Measurements from ENCODE around the gene PEX11G.

The PEX11G gene

DNA sequence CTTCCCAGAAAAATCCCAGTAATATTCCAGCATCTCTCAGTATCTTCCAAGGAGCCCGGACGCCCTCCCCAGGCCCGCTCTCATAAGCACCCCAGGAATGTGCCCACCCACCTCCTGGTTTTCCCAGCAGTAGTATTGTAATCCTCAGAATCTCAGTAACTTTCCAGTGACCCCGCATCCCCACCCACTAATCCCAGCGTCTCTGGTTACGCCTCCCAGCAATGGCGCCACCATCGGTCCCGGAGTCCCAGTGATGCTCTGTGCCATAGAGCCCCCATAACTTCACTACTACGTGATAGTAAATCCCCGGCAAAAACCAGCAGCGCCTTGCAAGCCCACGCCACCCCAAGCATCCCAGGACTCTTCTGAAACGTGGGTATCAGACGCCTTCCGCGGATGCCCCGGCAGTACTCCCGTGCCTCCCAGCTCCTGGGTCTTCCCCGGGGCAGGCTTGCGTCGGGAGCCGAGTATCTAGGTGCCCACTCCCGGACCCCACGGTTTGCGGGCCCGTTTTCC is 45.8 kb upstream of the PEX11G start:
- H3K27ac ChIP-seq (ENCODE audit: low read depth, low read length) = peak overlapping the region; percentile 39
- no peaks in the 10 kb centered on the region for H3K36me3 ChIP-seq (ENCODE audit: low read length)
- H4K20me1 ChIP-seq (ENCODE audit: low read depth, low read length) = no peaks in the 10 kb centered on the region
- no peaks in the 10 kb centered on the region for H3K9me2 ChIP-seq (replicated peaks; ENCODE audit: insufficient read depth, low read length)
- H3K27me3 ChIP-seq (ENCODE audit: low read length) = no peaks in the 10 kb centered on the region
- H3K4me3 ChIP-seq (ENCODE audit: insufficient read depth, low read length, poor library complexity, severe bottlenecking) = peak overlapping the region; percentile 90
- H2AFZ ChIP-seq (ENCODE audit: low read depth, low read length, severe bottlenecking) = peak overlapping the region; percentile 73
- H3F3A ChIP-seq (ENCODE audit: insufficient read depth) = no peaks in the 10 kb centered on the region
- peak overlapping the region; percentile 73 for H3K9ac ChIP-seq (ENCODE audit: low read length)
- TF ChIP-seq, protein P1, sequence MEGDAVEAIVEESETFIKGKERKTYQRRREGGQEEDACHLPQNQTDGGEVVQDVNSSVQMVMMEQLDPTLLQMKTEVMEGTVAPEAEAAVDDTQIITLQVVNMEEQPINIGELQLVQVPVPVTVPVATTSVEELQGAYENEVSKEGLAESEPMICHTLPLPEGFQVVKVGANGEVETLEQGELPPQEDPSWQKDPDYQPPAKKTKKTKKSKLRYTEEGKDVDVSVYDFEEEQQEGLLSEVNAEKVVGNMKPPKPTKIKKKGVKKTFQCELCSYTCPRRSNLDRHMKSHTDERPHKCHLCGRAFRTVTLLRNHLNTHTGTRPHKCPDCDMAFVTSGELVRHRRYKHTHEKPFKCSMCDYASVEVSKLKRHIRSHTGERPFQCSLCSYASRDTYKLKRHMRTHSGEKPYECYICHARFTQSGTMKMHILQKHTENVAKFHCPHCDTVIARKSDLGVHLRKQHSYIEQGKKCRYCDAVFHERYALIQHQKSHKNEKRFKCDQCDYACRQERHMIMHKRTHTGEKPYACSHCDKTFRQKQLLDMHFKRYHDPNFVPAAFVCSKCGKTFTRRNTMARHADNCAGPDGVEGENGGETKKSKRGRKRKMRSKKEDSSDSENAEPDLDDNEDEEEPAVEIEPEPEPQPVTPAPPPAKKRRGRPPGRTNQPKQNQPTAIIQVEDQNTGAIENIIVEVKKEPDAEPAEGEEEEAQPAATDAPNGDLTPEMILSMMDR (IDR thresholded peaks at IDR 0.05; ENCODE audit: insufficient read depth, low read length, poor library complexity, severe bottlenecking) = no peak
- no peak for TF ChIP-seq EZH2phosphoT487 (conservative IDR thresholded peaks at IDR 0.05; ENCODE audit: low read length)
- H3K79me2 ChIP-seq (ENCODE audit: insufficient read depth, low read length) = no peaks in the 10 kb centered on the region
- H3K4me2 ChIP-seq (ENCODE audit: low read depth, low read length, poor library complexity, severe bottlenecking) = peak overlapping the region; percentile 79
- no peaks in the 10 kb centered on the region for H3K9me3 ChIP-seq (ENCODE audit: insufficient read depth, low read length)

DNA sequence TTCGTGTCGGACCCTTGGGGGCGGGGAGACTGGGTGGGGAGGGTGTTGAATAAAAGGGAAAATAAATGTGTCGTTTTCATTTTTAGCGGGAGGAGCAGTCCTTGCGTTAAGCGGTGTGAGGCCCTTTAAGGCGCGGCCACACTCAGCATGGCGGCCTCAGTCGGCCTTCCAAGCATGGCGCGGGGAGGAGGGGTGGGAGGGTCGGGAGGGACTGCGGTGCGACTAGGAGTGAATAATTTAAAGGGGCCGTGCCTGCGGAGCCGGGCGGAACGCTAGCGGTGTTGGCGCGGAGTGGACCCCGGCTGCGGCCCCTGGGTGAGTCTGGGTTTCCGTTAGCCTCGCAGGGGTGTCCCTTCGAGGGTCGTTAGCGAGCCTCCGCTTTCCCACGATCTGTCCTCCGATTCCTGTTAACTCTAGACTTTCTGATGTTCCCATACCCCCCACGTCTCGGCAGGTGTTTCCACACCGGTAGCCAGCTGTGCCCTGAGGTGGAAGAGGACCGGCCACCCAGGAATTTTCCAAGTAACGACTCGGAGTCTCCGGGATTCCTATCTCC is 45.2 kb upstream of the PEX11G start:
- Histone ChIP-seq H3K27me3 (ENCODE audit: low read length) (no peaks in the 10 kb centered on the region), H3K9ac (ENCODE audit: low read length) (peak overlapping the region; percentile 73), H3K79me2 (ENCODE audit: insufficient read depth, low read length) (no peaks in the 10 kb centered on the region), H3K4me3 (ENCODE audit: insufficient read depth, low read length, poor library complexity, severe bottlenecking) (peak overlapping the region; percentile 90), H3K36me3 (ENCODE audit: low read length) (no peaks in the 10 kb centered on the region), H3K27ac (ENCODE audit: low read depth, low read length) (no peak overlapping the region), H3K9me2 (replicated peaks; ENCODE audit: insufficient read depth, low read length) (no peaks in the 10 kb centered on the region), H3F3A (ENCODE audit: insufficient read depth) (no peaks in the 10 kb centered on the region), H3K4me2 (ENCODE audit: low read depth, low read length, poor library complexity, severe bottlenecking) (peak overlapping the region; percentile 79), H2AFZ (ENCODE audit: low read depth, low read length, severe bottlenecking) (peak overlapping the region; percentile 84), H3K9me3 (ENCODE audit: insufficient read depth, low read length) (no peaks in the 10 kb centered on the region), H4K20me1 (ENCODE audit: low read depth, low read length) (no peaks in the 10 kb centered on the region)
- TF ChIP-seq, protein P1 (IDR thresholded peaks at IDR 0.05; ENCODE audit: insufficient read depth, low read length, poor library complexity, severe bottlenecking) = no peak
- no peak for TF ChIP-seq EZH2phosphoT487 (conservative IDR thresholded peaks at IDR 0.05; ENCODE audit: low read length)

DNA sequence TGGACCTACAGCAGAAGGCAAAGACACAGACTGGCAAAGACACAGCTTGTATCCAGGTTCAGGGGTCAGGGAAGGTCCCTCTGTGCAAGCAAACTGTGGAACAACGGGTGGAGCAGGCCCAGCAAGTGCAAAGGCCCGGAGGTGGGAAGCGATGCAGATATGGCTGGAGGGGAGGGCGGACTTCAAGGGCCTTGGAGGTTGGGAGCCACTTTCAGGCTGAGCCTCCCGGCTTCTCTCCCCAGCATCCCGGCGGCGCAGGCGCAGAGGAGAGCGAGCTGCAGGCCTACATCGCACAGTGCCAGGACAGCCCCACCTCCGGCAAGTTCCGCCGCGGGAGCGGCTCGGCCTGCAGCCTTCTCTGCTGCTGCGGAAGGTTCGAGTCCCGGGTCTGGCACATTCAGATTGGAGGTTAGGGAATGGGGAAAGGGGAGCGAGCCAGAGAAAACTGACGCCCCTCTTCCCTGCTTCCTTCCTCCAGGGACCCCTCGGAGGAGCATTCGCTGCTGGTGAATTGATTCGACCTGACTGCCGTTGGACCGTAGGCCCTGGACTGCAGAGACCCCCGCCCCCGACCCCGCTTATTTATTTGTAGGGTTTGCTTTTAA is 44.5 kb upstream of the PEX11G start:
- no peak for TF ChIP-seq EZH2phosphoT487 (conservative IDR thresholded peaks at IDR 0.05; ENCODE audit: low read length)
- TF ChIP-seq, protein P1 (IDR thresholded peaks at IDR 0.05; ENCODE audit: insufficient read depth, low read length, poor library complexity, severe bottlenecking) = no peak
- Histone ChIP-seq H3K9me3 (ENCODE audit: insufficient read depth, low read length) (no peaks in the 10 kb centered on the region), H3K4me2 (ENCODE audit: low read depth, low read length, poor library complexity, severe bottlenecking) (peak overlapping the region; percentile 40), H3K27ac (ENCODE audit: low read depth, low read length) (no peak overlapping the region), H3K9me2 (replicated peaks; ENCODE audit: insufficient read depth, low read length) (no peaks in the 10 kb centered on the region), H3K9ac (ENCODE audit: low read length) (peak overlapping the region; percentile 20; the same call in 1 of the 2 replicates), H4K20me1 (ENCODE audit: low read depth, low read length) (no peaks in the 10 kb centered on the region), H3K79me2 (ENCODE audit: insufficient read depth, low read length) (no peaks in the 10 kb centered on the region), H2AFZ (ENCODE audit: low read depth, low read length, severe bottlenecking) (peak overlapping the region; percentile 84), H3K36me3 (ENCODE audit: low read length) (no peaks in the 10 kb centered on the region), H3K4me3 (ENCODE audit: insufficient read depth, low read length, poor library complexity, severe bottlenecking) (peak overlapping the region; percentile 90), H3F3A (ENCODE audit: insufficient read depth) (no peaks in the 10 kb centered on the region), H3K27me3 (ENCODE audit: low read length) (no peaks in the 10 kb centered on the region)

Data from SU-DHL-6 (cell line).